Right lung (tissue), 5 donors: ENCODE data around the gene NINL. TPM values are rescaled to one million over a fixed set of nuclear protein-coding genes. Genes with fewer than 3 reads are reported as not detected.

Experiments used
- DNase-seq, 2 donors: peaks; one replicate each; pipeline ENCODE4 v3.0.0-alpha.2; 2013
- polyA plus RNA-seq, 5 donors: library from polyadenylated mRNA; unstranded; fragments of 120-200 nt; gene quantifications; one replicate each; pipeline versions ENCODE4 v1.2.1 to v1.2.3, GENCODE V29; 2013; ENCODE audit warnings: inconsistent platforms in 1 of 5, low replicate concordance in 1 of 5; ENCODE audit not compliant: insufficient read length in 5 of 5, insufficient read depth in 1 of 5

NINL gene
- polyA plus RNA-seq, 5 donors, result 56.0 to 76.8 (median 65.4) TPM

GRCh38 chr20:25422032-25422431 is 163.3 kb downstream of the NINL start:
- no peak for DNase-seq

GRCh38 chr20:25421102-25421501 is 164.2 kb downstream of the NINL start:
- DNase-seq, result no peak

GRCh38 chr20:25418776-25419175 is 166.6 kb downstream of the NINL start:
- DNase-seq, result no peak

GRCh38 chr20:25408890-25409289 is 176.4 kb downstream of the NINL start:
- DNase-seq, result no peak

- DNase-seq, result no peak
Measured at GRCh38 chr20:25408170-25408547, 177.2 kb downstream of the NINL start.

GRCh38 chr20:25407311-25408169 is 177.8 kb downstream of the NINL start, which contains the start of gene GINS1:
Gene GINS1 (plus strand): TSS chr20:25407673. CDS start chr20:25407821, 148 bp downstream.
- DNase-seq, result peak; percentile 85 to 89

Other genes starting within 250 kb of the NINL start
- gene ABHD12, start 194.7 kb downstream of the NINL start, polyA plus RNA-seq, result 10 to 100 TPM; 39.0 to 51.3 (median 42.7) TPM
- 10 to 100 TPM; 12.6 to 25.5 (median 16.7) TPM for gene GINS1, start 177.9 kb downstream of the NINL start, polyA plus RNA-seq
- 1 to 10 TPM; 4.6 to 6.3 (median 4.7) TPM for gene NANP, start 38.5 kb upstream of the NINL start, polyA plus RNA-seq
- 10 to 100 TPM; 44.7 to 54.4 (median 51.7) TPM for gene ZNF337, start 111.3 kb upstream of the NINL start, polyA plus RNA-seq